Lung (tissue), 12 donors: ENCODE results near the gene PTCSC3. TPM values are rescaled to one million over a fixed set of nuclear protein-coding genes. Genes with fewer than 3 reads are reported as not detected.

Experiments
- ATAC-seq: fragments of 200-7000 bp; cut with Tn5 transposase; one replicate; pipeline ENCODE4 v1.9.1; 2020; ENCODE audit warnings: moderate number of reproducible peaks; ENCODE audit not compliant: insufficient read depth, low FRiP score
- DNase-seq, 3 donors: peaks; one replicate each; pipeline ENCODE4 v3.0.0-alpha.2; 2013 to 2017
- H3K27ac ChIP-seq, 2 donors: one replicate each; pipeline ENCODE4 v1.5.1; 2013; ENCODE audit warnings: mild to moderate bottlenecking in 2 of 2, moderate library complexity in 2 of 2, control low read depth in 1 of 2, inconsistent platforms in 1 of 2, low read depth in 1 of 2, low read length in 1 of 2
- H3K27me3 ChIP-seq, 3 donors: one replicate each; pipeline ENCODE4 v1.5.1; 2013; ENCODE audit warnings: low read length in 2 of 3; ENCODE audit not compliant: control insufficient read depth in 3 of 3, insufficient read depth in 3 of 3
- H3K36me3 ChIP-seq, 4 donors: one replicate each; pipeline ENCODE4 v1.5.1; 2013; ENCODE audit warnings: low read length in 4 of 4, mild to moderate bottlenecking in 1 of 4, moderate library complexity in 1 of 4; ENCODE audit not compliant: control insufficient read depth in 4 of 4, insufficient read depth in 4 of 4
- H3K4me1 ChIP-seq, 5 donors: one replicate each; pipeline ENCODE4 v1.5.1; 2013; ENCODE audit warnings: low read length in 5 of 5, mild to moderate bottlenecking in 2 of 5, moderate library complexity in 1 of 5; ENCODE audit not compliant: control insufficient read depth in 5 of 5, insufficient read depth in 5 of 5
- H3K4me3 ChIP-seq: one replicate; pipeline ENCODE4 v1.5.1; 2013; ENCODE audit warnings: mild to moderate bottlenecking, control low read depth, moderate library complexity
- H3K9ac ChIP-seq, 2 donors: one replicate each; pipeline ENCODE4 v1.5.1; 2013; ENCODE audit warnings: low read length in 2 of 2, control low read depth in 1 of 2; ENCODE audit not compliant: insufficient read depth in 1 of 2
- H3K9me3 ChIP-seq, 4 donors: one replicate each; pipeline ENCODE4 v1.5.1; 2013; ENCODE audit warnings: low read length in 3 of 4, mild to moderate bottlenecking in 1 of 4, moderate library complexity in 1 of 4; ENCODE audit not compliant: control insufficient read depth in 4 of 4, insufficient read depth in 3 of 4
- CTCF ChIP-seq: IDR thresholded peaks from 2 replicates; pipeline ENCODE4 v1.5.1; 2012; ENCODE audit warnings: mild to moderate bottlenecking; ENCODE audit errors: control extremely low read depth, extremely low read depth
- WGBS, 2 donors: extraction: QIAGEN DNeasy Blood & Tissue Kit; methylation state at CpG; one replicate each; pipeline ENCODE4 v1.1.7; 2013; 5-methylcytosine and 5-hydroxymethylcytosine counted together
- polyA plus RNA-seq, 2 donors: library from polyadenylated mRNA; stranded (reverse); fragments of 200-250 nt; gene quantifications; one replicate each; pipeline ENCODE4 v1.2.1, GENCODE V29; 2013
- total RNA-seq, 2 donors: library from RNA; depleted of rRNA in 1 of 2; stranded (reverse); fragments of >200 nt in 1 of 2; gene quantifications; one replicate each; pipeline ENCODE4 v1.2.1, GENCODE V29; 2014 to 2021
- donor health status: control.
- donor health status: control.
- donor health status: Bipolar disorder and iron deficiency.
- donor health status: healthy.
- donor health status: DM: yes; HTN: yes; CAD: no.

The PTCSC3 gene
- total and polyA plus RNA-seq, 4 donors: 0.60 to 2.3 (median 0.82) TPM

GRCh38 chr14:36192530-36192929 is 16.0 kb upstream of the PTCSC3 start:
- H3K36me3 ChIP-seq: no peaks in the 10 kb centered on the region
- no peak overlapping the region for H3K27ac ChIP-seq
- no peak for TF ChIP-seq CTCF
- H3K4me3 ChIP-seq: no peak overlapping the region
- no peaks in the 10 kb centered on the region for H3K9me3 ChIP-seq
- no peak for DNase-seq
- no peaks in the 10 kb centered on the region for H3K4me1 ChIP-seq
- no peaks in the 10 kb centered on the region for H3K27me3 ChIP-seq
- 79 to 84% methylated on average over 3 of the region's 3 CpGs for WGBS, 2 donors
- H3K9ac ChIP-seq: no peak overlapping the region
- ATAC-seq: no peak

GRCh38 chr14:36183402-36183801 is 6.9 kb upstream of the PTCSC3 start:
- H3K4me3 ChIP-seq: no peak overlapping the region
- no peaks in the 10 kb centered on the region for H3K27me3 ChIP-seq
- WGBS, 2 donors: 82 to 85% methylated on average over 3 of the region's 3 CpGs
- H3K9me3 ChIP-seq: peaks cover 0 to 1% (median 0%) of the 10 kb centered on the region in 4 donors
- ATAC-seq: no peak
- H3K9ac ChIP-seq: no peak overlapping the region
- H3K36me3 ChIP-seq: no peaks in the 10 kb centered on the region
- H3K4me1 ChIP-seq: no peaks in the 10 kb centered on the region
- no peak for DNase-seq
- H3K27ac ChIP-seq: no peak overlapping the region
- no peak for TF ChIP-seq CTCF

- no peaks in the 10 kb centered on the region for H3K27me3 ChIP-seq
- no peak for ATAC-seq
- no peak for TF ChIP-seq CTCF
- H3K36me3 ChIP-seq: no peaks in the 10 kb centered on the region
- H3K4me1 ChIP-seq: no peaks in the 10 kb centered on the region
- 70 to 76% methylated on average over 5 of the region's 5 CpGs for WGBS, 2 donors
- H3K9ac ChIP-seq: no peak overlapping the region
- no peak overlapping the region for H3K27ac ChIP-seq
- no peak for DNase-seq
- H3K4me3 ChIP-seq: no peak overlapping the region
- peaks cover 0 to 1% (median 0%) of the 10 kb centered on the region in 4 donors for H3K9me3 ChIP-seq
These were observed 4.9 kb upstream of the PTCSC3 start for GRCh38 chr14:36181417-36181816.

- no peaks in the 10 kb centered on the region for H3K4me1 ChIP-seq
- H3K27ac ChIP-seq: no peak overlapping the region
- H3K9ac ChIP-seq: no peak overlapping the region
- H3K4me3 ChIP-seq: no peak overlapping the region
- no peak for ATAC-seq
- no peak for DNase-seq
- WGBS, 2 donors: 63 to 79% methylated on average over 1 of the region's 1 CpG
- no peaks in the 10 kb centered on the region for H3K27me3 ChIP-seq
- peaks cover 0 to 1% (median 0%) of the 10 kb centered on the region in 4 donors for H3K9me3 ChIP-seq
- TF ChIP-seq CTCF: no peak
- no peaks in the 10 kb centered on the region for H3K36me3 ChIP-seq
These were observed 967 bp upstream of the PTCSC3 start for GRCh38 chr14:36177489-36177888.
